GM12872 (cell line): ENCODE measurements around the gene STOX1.

Source experiments
- TF ChIP-seq, protein P1 (sequence below): IDR thresholded peaks from 3 replicates; pipeline ENCODE4 v1.5.1; 2011; ENCODE audit warnings: low read depth, mild to moderate bottlenecking, low read length, moderate library complexity; ENCODE audit not compliant: insufficient read depth

Gene STOX1

DNA sequence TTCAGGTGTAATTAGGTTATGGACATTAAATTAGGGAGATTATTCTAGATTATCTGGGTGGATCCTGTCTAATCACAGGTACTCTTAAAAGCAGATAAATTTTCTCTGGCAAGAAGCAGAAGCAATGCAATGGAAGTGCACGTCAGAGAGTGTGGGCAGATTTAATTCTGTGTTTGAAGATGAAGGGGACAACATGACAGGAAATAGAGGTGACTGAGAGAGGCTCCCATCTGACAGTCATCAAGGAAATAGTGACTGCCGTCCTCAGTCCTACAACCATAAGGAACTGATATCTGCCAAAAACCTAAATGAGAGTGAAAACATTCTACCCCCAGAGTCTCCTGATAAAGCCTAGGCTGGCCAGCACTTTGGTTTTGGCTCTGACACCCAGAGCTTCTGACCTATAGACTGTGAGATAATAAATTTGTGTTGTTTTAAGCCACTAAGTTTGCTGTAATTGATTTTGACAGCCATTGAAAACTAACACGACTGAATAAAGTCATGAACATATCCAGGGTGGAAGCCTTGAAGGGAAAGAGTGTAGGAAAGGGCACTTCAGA is 43.3 kb downstream of the STOX1 start:
- TF ChIP-seq, protein P1, sequence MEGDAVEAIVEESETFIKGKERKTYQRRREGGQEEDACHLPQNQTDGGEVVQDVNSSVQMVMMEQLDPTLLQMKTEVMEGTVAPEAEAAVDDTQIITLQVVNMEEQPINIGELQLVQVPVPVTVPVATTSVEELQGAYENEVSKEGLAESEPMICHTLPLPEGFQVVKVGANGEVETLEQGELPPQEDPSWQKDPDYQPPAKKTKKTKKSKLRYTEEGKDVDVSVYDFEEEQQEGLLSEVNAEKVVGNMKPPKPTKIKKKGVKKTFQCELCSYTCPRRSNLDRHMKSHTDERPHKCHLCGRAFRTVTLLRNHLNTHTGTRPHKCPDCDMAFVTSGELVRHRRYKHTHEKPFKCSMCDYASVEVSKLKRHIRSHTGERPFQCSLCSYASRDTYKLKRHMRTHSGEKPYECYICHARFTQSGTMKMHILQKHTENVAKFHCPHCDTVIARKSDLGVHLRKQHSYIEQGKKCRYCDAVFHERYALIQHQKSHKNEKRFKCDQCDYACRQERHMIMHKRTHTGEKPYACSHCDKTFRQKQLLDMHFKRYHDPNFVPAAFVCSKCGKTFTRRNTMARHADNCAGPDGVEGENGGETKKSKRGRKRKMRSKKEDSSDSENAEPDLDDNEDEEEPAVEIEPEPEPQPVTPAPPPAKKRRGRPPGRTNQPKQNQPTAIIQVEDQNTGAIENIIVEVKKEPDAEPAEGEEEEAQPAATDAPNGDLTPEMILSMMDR = no peak

GRCh38 chr10:68871105-68871711 is 43.9 kb downstream of the STOX1 start:
- TF ChIP-seq, protein P1 = no peak

DNA sequence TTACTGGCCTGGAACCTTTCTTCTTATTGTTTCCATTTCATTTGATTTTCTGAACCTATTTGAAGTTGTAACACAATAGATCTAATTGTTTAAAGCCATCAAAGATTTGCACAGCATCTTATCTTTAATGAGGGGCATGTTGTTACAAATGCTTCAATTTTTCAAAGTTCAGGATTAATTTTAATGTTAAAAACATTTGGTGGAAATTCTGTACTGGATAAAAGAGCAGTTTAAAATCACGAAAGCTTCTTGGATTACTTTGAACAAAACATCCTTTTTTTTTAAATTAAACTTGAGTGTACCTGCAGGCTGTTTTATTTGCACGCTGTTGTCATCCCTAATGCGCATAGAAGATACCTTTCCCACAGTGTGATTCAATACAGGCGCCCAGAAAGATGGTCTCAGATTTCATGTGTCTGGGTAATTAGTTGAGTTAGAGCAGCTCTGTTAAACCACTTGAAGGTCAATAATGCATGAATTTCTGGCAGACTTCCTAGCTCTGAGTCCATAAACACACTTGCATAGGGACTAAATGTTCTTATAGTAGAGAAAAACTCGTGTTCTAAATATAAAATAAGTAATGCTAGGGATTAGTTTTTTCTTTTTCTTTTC is 44.5 kb downstream of the STOX1 start:
- TF ChIP-seq, protein P1 = no peak

DNA sequence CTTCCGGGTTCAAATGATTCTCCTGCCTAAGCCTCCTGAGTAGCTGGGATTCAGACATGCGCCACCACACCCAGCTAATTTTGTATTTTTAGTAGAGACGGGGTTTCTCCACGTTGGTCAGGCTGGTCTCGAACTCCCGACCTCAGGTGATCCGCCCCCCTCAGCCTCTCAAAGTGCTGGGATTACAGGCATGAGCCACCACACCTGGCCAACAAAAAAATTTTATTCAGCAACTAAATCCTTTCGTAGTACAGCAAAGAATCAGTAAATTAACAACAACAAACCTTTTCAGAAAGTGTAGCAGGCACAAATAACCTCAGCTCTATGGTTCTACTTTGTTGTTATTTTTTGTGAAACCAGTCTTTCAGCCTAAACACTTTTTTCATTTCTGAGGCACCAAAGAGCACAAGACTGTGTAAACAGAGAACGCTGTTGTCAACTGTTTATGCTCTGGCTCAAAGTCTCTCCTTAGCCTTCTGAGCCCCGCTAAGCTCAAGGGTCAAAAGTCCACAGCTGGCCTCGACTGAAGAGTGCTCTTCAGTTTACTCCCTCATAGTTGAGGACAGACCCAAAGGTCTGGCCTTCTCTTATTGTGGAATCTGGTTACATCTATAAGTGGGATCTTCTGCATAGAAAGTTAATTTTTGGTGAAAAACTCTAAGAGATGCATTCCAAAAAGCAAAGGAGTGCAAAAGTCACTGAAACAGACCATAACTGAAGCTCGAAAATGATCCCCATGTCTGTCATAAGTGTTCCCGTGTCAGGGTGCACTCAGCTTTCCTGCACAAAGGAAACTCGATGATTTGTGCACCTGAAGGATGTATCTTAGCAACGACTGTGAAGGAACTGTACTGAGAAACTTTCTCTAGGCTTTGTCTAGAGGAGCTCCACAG is 49.2 kb downstream of the STOX1 start:
- TF ChIP-seq, protein P1 = no peak

DNA sequence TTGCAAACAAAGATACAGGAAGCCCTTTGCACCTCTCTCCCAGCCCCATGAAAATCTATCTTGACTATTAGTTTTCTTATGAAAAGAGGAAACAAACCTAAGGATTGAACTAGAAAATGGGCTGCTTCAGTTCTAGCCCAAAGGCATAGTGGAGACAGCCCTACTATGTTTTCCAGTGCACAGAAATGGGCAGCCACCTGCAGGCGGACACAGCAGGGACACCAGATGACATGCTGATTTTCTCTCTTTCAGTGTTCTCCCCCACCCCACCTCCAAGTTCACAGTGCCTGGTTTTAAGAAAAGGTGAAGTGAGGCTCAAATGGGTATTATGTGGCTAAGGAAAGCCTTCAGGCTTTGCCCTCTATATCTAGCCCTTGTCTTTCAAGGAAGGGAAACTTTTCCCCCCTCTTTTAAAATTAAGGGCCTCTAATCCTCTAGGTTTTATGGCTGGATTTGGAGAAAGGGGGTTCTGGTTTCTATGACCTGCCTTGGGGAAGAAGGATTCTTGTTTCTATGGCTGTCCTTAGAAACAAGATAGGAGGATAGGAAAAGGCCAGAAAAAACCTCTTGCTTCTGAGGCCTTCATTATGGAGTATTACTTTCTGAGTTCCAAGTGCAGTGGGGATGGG is 50.3 kb downstream of the STOX1 start:
- TF ChIP-seq, protein P1 = no peak

DNA sequence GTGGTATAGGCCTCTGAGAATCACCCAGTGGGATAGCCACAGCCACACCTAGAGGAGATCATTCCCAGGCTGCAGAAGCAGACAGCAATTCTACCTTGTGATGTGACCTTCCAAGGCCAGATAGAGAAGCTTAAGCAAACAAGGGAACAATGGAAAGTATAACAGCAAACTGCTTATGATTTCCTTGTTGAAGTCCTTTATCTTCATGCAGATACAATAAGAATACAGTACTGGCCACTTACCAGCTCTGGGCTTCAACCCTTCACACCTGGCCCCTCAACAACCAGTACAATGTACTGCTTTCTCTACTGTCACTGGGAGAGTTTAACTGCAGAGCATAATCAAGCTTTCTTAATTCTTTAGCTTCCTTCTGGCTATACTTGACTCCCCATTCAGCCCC is 51.2 kb downstream of the STOX1 start:
- TF ChIP-seq, protein P1 = no peak

DNA sequence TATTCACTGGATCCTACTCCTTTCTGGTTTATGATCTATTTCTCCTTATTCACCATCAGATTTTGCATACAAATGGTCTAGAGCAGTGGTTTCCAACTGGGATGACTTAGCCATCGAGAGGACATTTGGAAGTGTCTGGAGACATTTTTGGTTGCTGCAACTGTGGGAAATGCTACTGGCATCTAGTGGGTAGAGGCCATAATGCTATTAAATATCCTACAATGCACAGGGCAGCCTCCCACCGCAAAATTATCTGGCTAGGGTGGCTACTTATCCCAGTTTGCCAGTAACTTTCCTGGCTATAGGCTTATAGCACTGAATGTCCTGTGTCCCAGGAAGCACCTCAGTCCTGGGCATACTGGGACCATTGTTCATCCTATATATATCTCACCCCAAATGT is 52.3 kb downstream of the STOX1 start:
- TF ChIP-seq, protein P1 = no peak
